ENCODE data around the gene CALML6.

DNA sequence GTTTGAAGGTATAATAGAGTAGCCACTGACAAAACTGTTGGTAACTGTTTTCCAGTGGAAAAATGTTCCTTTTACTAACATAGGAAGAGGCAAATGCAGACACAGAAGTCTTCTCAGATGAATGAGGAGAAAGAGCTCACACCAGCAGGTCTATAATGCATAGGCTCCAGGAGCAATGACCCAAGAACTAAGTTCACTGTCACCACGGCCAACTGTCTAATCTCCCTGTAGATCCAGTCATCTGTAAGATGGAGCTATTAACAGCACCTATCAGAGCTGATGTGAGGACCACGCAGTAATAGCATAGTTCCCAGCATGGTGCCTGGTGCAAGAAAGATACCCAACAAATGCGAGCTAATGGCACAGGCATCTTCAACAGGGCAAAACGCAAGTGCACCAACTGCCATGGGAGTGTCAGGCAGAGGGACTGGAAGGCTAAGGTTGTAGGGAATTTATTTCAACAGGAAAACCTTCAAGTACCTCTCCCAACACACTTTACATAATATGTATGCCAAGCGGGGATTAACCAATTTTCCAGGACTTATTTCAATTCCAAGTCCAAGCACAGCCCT lies 37.1 kb upstream of the CALML6 start:
- TF ChIP-seq TAF1 (IDR thresholded peaks at IDR 0.05; ENCODE audit: borderline replicate concordance, low read depth, low read length), result no peak
- no peak for TF ChIP-seq POLR2AphosphoS5 (IDR thresholded peaks at IDR 0.05; ENCODE audit: low read depth, low read length)
- TF ChIP-seq POLR2A (IDR thresholded peaks at IDR 0.05; ENCODE audit: low read depth, low read length), result peak; percentile 15; the same call in 1 of the 2 replicates
